GM12878 (cell line): ENCODE results near the gene NME7. TPM values are rescaled to one million over a fixed set of nuclear protein-coding genes. Genes with fewer than 3 reads are reported as not detected.
A peak's percentile ranks its signal among the peaks of the same experiment; 100 is the strongest.

Source experiments
- BCL3 ChIP-seq: IDR thresholded peaks from 2 replicates; pipeline ENCODE4 v1.6.1; 2011; ENCODE audit warnings: borderline replicate concordance, low read depth, mild to moderate bottlenecking, moderate library complexity, low read length; ENCODE audit not compliant: insufficient read depth, poor library complexity, severe bottlenecking
- BRCA1 ChIP-seq: IDR thresholded peaks from 2 replicates; pipeline ENCODE4 v1.6.1; 2011; ENCODE audit warnings: low read depth, low read length, improper control_type of control experiment
- CHD4 ChIP-seq: fragments of 200-600 bp; sonication (generic); IDR thresholded peaks from 2 replicates; pipeline ENCODE4 v1.6.1; 2016; ENCODE audit warnings: mild to moderate bottlenecking
- CREM ChIP-seq: IDR thresholded peaks from 2 replicates; pipeline ENCODE4 v1.6.1; 2014; ENCODE audit warnings: antibody characterized with exemption, low read depth
- GABPA ChIP-seq: IDR thresholded peaks from 2 replicates; pipeline ENCODE4 v1.6.1; 2014; ENCODE audit warnings: antibody characterized with exemption, low read depth, mild to moderate bottlenecking, inconsistent platforms
- MEF2B ChIP-seq: fragments of 450-650 bp; IDR thresholded peaks from 2 replicates; pipeline ENCODE4 v1.6.1; 2018; ENCODE audit warnings: mild to moderate bottlenecking, moderate library complexity; ENCODE audit not compliant: partially characterized antibody, poor library complexity, severe bottlenecking
- MTA3 ChIP-seq: IDR thresholded peaks from 2 replicates; pipeline ENCODE4 v1.6.1; 2012; ENCODE audit warnings: low read length, inconsistent platforms, borderline replicate concordance
- MXI1 ChIP-seq: fragments of 150-350 bp; IDR thresholded peaks from 2 replicates; pipeline ENCODE4 v1.6.1; 2011; ENCODE audit warnings: low read depth, mild to moderate bottlenecking, inconsistent platforms, low read length, improper control_type of control experiment
- MYC ChIP-seq: IDR thresholded peaks from 2 replicates; pipeline ENCODE4 v1.6.1; 2011; ENCODE audit warnings: mild to moderate bottlenecking, low read length, moderate library complexity, inconsistent platforms; ENCODE audit not compliant: insufficient read depth, insufficient replicate concordance, insufficient read length, severe bottlenecking
- PML ChIP-seq: IDR thresholded peaks from 2 replicates; pipeline ENCODE4 v1.6.1; 2012; ENCODE audit warnings: low read length, inconsistent platforms
- PRDM15 ChIP-seq: fragments of 450-650 bp; formaldehyde crosslinking; IDR thresholded peaks from 2 replicates; pipeline ENCODE4 v1.4.0; 2020; ENCODE audit warnings: mild to moderate bottlenecking, moderate library complexity
- RELB ChIP-seq: fragments of 450-650 bp; IDR thresholded peaks from 2 replicates; pipeline ENCODE4 v1.6.1; 2017; ENCODE audit warnings: low read depth, mild to moderate bottlenecking, moderate library complexity
- SUPT20H ChIP-seq: IDR thresholded peaks from 2 replicates; pipeline ENCODE4 v1.6.1; 2011; ENCODE audit warnings: low read depth, mild to moderate bottlenecking, low read length, moderate library complexity, borderline replicate concordance; ENCODE audit not compliant: control insufficient read depth
- ZBTB40 ChIP-seq: fragments of 450-650 bp; IDR thresholded peaks from 2 replicates; pipeline ENCODE4 v1.6.1; 2016; ENCODE audit warnings: mild to moderate bottlenecking, moderate library complexity, borderline replicate concordance
- ZNF217 ChIP-seq: fragments of 450-650 bp; IDR thresholded peaks from 2 replicates; pipeline ENCODE4 v1.6.1; 2017; ENCODE audit warnings: antibody characterized with exemption, mild to moderate bottlenecking
- ZNF274 ChIP-seq: IDR thresholded peaks from one replicate; pipeline ENCODE4 v1.8.0; 2011; ENCODE audit not compliant: insufficient read length, insufficient read depth
- polyA plus RNA-seq, 11 experiments: library from polyadenylated mRNA; depleted of rRNA in 4 of 11; unstranded in 6 of 11; stranded (reverse) in 5 of 11; fragments of >200 nt; fragmentation: Nextera tagmentation in 4 of 11; fragmentation: Illumina TruSeq in 1 of 11; extraction: Ambion mirVana in 4 of 11; extraction: Trizol in 1 of 11; gene quantifications; 1 replicate in 1 of 11; 2 replicates in 10 of 11; pipeline versions ENCODE4 v1.2.1 to v1.2.3, GENCODE V29; 2011 to 2016; ENCODE audit warnings: inconsistent platforms in 2 of 11, missing spikeins in 2 of 11, low read depth in 1 of 11
- total RNA-seq, 4 experiments: library from RNA; depleted of rRNA in 3 of 4; stranded (reverse); fragments of >200 nt in 3 of 4; fragmentation: Illumina TruSeq in 1 of 4; extraction: Trizol in 1 of 4; gene quantifications; 2 replicates each; pipeline versions ENCODE4 v1.2.1 to v1.2.3, GENCODE V29; 2013 to 2021
- TF ChIP-seq, protein P1 (sequence below): IDR thresholded peaks from 2 replicates; pipeline ENCODE4 v1.6.1; 2011; ENCODE audit warnings: mild to moderate bottlenecking, low read depth, low read length, moderate library complexity; ENCODE audit not compliant: insufficient replicate concordance

NME7 gene
- total and polyA plus RNA-seq, 10 of the 15 experiments (the other 5 are each of a cell fraction or from before 2014, with no cell fraction given), result 1.5 to 15.6 (median 7.2) TPM

DNA sequence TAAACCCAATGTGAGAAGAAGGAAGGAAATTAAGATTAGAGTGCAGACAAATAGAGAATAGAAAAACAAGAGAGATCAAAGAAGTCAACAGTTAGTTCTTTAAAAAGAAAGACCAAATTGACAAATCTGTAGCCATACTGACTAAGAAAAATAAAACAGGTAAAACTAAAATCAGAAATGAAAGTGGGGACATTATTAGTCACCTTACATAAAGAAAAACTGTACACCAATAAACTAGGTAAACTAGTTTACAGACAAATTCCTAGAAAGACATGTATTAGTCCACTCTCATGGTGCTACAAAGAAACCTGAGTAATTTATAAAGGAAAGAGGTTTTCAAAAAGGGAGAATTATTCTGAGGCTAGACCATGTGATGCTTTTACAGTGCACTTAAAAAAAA is 22.7 kb upstream of the NME7 start (continued):
- peak; percentile 61; the same call in 1 of the 2 replicates for TF ChIP-seq CREM
- TF ChIP-seq RELB, result no peak
- no peak for TF ChIP-seq SUPT20H
- peak; percentile 79; the same call in 1 of the 2 replicates for TF ChIP-seq MTA3
- TF ChIP-seq PML, result peak; percentile 51; the same call in 1 of the 2 replicates
- TF ChIP-seq BRCA1, result no peak
- TF ChIP-seq CHD4, result no peak
- TF ChIP-seq BCL3, result peak; percentile 40
- no peak for TF ChIP-seq MXI1
- TF ChIP-seq ZNF217, result peak; percentile 51; the same call in 1 of the 2 replicates
- no peak for TF ChIP-seq PRDM15 (CRISPR knock-in tag)
- TF ChIP-seq ZBTB40, result no peak
- no peak for TF ChIP-seq ZNF274
- peak; percentile 75 for TF ChIP-seq GABPA
- TF ChIP-seq MYC, result no peak
- TF ChIP-seq, protein P1, sequence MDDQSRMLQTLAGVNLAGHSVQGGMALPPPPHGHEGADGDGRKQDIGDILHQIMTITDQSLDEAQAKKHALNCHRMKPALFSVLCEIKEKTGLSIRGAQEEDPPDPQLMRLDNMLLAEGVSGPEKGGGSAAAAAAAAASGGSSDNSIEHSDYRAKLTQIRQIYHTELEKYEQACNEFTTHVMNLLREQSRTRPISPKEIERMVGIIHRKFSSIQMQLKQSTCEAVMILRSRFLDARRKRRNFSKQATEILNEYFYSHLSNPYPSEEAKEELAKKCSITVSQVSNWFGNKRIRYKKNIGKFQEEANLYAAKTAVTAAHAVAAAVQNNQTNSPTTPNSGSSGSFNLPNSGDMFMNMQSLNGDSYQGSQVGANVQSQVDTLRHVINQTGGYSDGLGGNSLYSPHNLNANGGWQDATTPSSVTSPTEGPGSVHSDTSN, result no peak
- TF ChIP-seq MEF2B, result no peak
